Measurements from ENCODE around the gene DOCK7. TPM values are rescaled to one million over a fixed set of nuclear protein-coding genes. Genes with fewer than 3 reads are reported as not detected.
A peak's percentile ranks its signal among the peaks of the same experiment; 100 is the strongest.

DOCK7 gene
- total and polyA plus RNA-seq, 2 of the 13 experiments (the other 11 are each of a cell fraction or from before 2014, with no cell fraction given), result 45.7 to 67.2 TPM

GRCh38 chr1:62687903-62688686 lies at the start of gene DOCK7 (continued):
- no peak for TF ChIP-seq HOXD1 (CRISPR knock-in tag; IDR thresholded peaks at IDR 0.05)
- peak; percentile 62; the same call in 1 of the 2 replicates for TF ChIP-seq KMT2B (CRISPR knock-in tag; IDR thresholded peaks at IDR 0.05)
- no peak for TF ChIP-seq ZNF329 (CRISPR knock-in tag; IDR thresholded peaks at IDR 0.05; ENCODE audit: low read depth)
- TF ChIP-seq CREM (IDR thresholded peaks at IDR 0.05), result no peak
- TF ChIP-seq CREM (CRISPR knock-in tag; IDR thresholded peaks at IDR 0.05), result no peak
- TF ChIP-seq NAIF1 (CRISPR knock-in tag; IDR thresholded peaks at IDR 0.05; ENCODE audit: borderline replicate concordance), result no peak
- TF ChIP-seq HIC2 (CRISPR knock-in tag; IDR thresholded peaks at IDR 0.05; ENCODE audit: low read depth), result no peak
- no peak for TF ChIP-seq SIN3B (IDR thresholded peaks at IDR 0.05; ENCODE audit: low read length)
- no peak for TF ChIP-seq ZBTB43 (CRISPR knock-in tag; conservative IDR thresholded peaks at IDR 0.05)
- peak; percentile 54 for TF ChIP-seq TFDP2 (CRISPR knock-in tag; IDR thresholded peaks at IDR 0.05)
- no peak for TF ChIP-seq ZNF616 (CRISPR knock-in tag; IDR thresholded peaks at IDR 0.05; ENCODE audit: low read depth)
- peak; percentile 42; the same call in 1 of the 2 replicates for TF ChIP-seq ZNF441 (CRISPR knock-in tag; IDR thresholded peaks at IDR 0.05; ENCODE audit: borderline replicate concordance)
- peak; percentile 41 for TF ChIP-seq MYC (CRISPR knock-in tag; IDR thresholded peaks at IDR 0.05; ENCODE audit: borderline replicate concordance)
- no peak for TF ChIP-seq ZNF713 (CRISPR knock-in tag; IDR thresholded peaks at IDR 0.05)
- TF ChIP-seq CHD2 (IDR thresholded peaks at IDR 0.05; ENCODE audit: low read depth, low read length), result no peak
- TF ChIP-seq CERS6 (CRISPR knock-in tag; IDR thresholded peaks at IDR 0.05), result no peak
- peak; percentile 66; the same call in 1 of the 2 replicates for TF ChIP-seq ZNF343 (CRISPR knock-in tag; IDR thresholded peaks at IDR 0.05)
- peak; percentile 41; the same call in 1 of the 2 replicates for TF ChIP-seq HIVEP1 (CRISPR knock-in tag; IDR thresholded peaks at IDR 0.05)
- no peak for TF ChIP-seq ZNF350 (CRISPR knock-in tag; IDR thresholded peaks at IDR 0.05; ENCODE audit: borderline replicate concordance, low read depth)
- no peak for TF ChIP-seq U2AF2 (IDR thresholded peaks at IDR 0.05; ENCODE audit: low read depth, low read length)
- no peak for TF ChIP-seq ATM (IDR thresholded peaks at IDR 0.05; ENCODE audit: borderline replicate concordance)

Data from HepG2 (cell line).